ENCODE data around the gene LAMB3.
"Not testable (repeated sequence)": the region's sequence is repeated elsewhere in the genome, so short reads cannot be mapped to it uniquely, and the experiment has no call there.

Gene LAMB3

GRCh38 chr1:209652121-209652735 is at the start of gene LAMB3:
LAMB3 (minus strand) TSS chr1:209652425; CDS start chr1:209650944, 1,481 bp downstream.
- DNase-seq (ENCODE audit: low read depth): no peak

DNA sequence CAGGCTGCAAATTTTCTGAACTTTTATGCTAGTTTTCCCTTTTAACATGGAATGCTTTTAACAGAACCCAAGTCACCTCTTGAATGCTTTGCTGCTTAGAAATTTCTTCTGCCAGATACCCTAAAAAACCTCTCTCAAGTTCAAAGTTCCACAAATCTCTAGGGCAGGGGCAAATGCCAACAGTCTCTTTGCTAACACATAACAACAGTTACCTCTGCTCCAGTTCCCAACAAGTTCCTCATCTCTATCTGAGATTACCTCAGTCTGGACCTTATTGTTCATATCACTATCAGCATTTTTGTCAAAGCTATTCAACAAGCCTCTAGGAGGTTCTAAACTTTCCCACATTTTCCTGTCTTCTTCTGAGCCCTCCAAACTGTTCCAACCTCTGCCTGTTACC is 48.5 kb upstream of the LAMB3 start:
- DNase-seq (ENCODE audit: low read depth): not testable (repeated sequence)

- no peak for DNase-seq (ENCODE audit: low read depth)
Measured at GRCh38 chr1:209697126-209697525, 44.9 kb upstream of the LAMB3 start.

DNA sequence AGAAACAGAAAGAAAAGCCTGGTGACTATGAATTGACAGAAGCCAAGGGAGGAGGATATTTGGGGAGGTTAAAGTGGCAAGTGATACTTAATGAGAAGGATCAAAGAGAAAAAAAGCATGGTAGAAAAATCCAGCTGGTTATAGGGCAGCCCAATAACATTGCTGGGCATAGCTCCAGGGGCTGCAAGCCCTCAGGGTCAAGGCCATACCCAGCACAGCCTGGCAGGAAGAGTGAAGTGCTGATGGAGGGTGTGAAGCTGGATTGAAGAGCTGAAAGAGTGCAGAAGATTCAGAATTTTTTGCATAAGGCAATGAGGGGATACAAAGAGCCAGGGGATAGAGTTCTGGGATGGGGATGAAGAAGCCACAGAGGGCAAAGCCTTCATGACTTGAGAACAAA is 44.4 kb upstream of the LAMB3 start:
- no peak for DNase-seq (ENCODE audit: low read depth)

DNA sequence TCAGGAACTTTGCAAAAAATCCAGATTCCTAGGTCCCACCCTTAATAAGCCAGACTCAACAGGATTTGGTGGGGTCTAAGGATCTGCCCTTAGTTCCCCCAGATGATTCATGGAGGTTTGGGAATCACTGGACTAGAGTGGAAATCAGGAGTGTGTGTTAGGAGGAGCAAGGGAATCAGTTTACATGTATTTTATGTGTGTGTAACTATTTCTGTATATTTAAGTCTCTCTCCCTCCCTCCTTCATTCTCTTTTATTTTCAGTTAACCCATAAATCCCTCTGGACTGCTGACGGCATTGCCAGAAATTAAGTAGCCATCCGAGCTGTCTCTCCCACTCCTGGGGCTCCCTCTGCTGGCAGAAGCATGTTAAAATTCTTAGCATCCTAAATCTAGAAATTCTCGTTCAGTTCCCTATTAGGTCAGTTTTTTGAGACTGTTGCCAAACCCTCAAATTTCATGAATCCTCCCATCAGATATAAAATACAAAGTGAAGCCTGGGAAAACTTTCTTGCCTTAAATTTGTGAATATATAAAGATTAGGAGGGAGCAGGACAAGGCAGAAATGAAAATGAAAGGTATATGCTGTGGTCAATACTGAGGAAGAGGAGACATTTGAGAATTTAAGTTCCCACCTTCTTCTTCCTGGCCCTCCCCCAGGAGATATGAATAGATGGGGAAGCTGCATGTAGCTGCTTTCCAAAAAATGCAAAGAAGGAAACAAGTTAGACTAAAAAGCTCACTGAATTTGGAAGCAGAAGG is 40.7 kb upstream of the LAMB3 start:
- peak; percentile 46 for DNase-seq (ENCODE audit: low read depth)

GRCh38 chr1:209692296-209692695 is 40.1 kb upstream of the LAMB3 start:
- DNase-seq (ENCODE audit: low read depth): no peak

GRCh38 chr1:209691237-209691636 is 39.0 kb upstream of the LAMB3 start:
- DNase-seq (ENCODE audit: low read depth): no peak

GRCh38 chr1:209689477-209689876 is 37.3 kb upstream of the LAMB3 start:
- DNase-seq (ENCODE audit: low read depth): no peak

GRCh38 chr1:209688746-209689234 is 36.6 kb upstream of the LAMB3 start:
- DNase-seq (ENCODE audit: low read depth): no peak

DNA sequence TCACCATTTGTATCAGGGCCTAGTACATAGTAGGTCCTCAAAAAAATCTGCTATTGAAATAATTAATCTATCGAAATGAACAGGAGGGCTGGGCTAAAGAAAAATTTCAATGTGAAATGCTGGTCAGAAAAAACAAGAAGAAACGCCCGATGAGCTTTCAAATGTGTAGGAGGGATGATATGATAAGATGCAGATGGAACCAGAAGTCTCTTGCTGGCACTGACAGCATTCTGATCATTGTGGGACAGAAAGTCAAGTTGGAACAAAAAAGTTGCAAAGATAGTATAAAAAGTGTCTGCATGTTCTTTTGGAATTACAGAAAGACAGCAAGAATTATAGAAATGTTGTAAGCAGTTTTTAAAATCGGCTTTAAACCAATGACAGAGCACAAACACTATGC is 34.1 kb upstream of the LAMB3 start:
- no peak for DNase-seq (ENCODE audit: low read depth)

GRCh38 chr1:209685821-209686220 is 33.6 kb upstream of the LAMB3 start:
- DNase-seq (ENCODE audit: low read depth): no peak

- DNase-seq (ENCODE audit: low read depth): no peak
Measured at GRCh38 chr1:209678981-209679539, 26.8 kb upstream of the LAMB3 start.

GRCh38 chr1:209675565-209676154 is 23.4 kb upstream of the LAMB3 start:
- DNase-seq (ENCODE audit: low read depth): no peak

DNA sequence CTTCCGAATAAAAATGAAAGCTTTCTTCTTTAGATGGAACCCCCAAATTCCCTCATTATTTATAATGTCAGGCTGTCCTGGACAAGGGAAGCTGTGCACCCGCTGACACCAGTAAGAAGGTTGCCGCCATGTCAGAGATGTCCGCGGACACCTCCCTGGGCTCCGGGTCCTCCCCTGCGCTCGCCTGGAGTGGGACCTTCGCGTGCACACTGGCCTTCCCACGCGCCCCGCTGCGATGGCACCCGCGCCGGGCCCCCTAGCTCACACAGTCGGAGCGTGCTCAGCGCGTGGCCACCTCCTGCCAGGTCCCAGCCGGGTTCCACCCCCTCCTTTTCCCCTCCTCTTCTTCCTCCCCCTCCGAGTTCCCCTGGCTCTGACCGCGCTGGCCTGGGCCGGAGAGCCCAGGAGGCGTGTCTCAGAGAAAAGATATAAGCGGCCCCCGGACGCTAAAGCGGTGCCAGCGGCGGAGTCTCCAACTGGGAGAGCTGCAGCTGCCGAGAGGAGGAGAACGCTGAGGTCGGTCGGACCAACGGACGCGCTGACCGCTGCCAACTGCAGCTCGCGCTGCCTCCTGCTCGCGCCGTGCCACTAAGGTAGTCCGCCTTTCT is 22.8 kb upstream of the LAMB3 start, which contains the start of gene G0S2:
Gene G0S2 (plus strand): TSS at position 456 of the 608 bp plus-strand sequence. CDS start 273 bp downstream, outside the sequence.
- DNase-seq (ENCODE audit: low read depth): peak; percentile 19

DNA sequence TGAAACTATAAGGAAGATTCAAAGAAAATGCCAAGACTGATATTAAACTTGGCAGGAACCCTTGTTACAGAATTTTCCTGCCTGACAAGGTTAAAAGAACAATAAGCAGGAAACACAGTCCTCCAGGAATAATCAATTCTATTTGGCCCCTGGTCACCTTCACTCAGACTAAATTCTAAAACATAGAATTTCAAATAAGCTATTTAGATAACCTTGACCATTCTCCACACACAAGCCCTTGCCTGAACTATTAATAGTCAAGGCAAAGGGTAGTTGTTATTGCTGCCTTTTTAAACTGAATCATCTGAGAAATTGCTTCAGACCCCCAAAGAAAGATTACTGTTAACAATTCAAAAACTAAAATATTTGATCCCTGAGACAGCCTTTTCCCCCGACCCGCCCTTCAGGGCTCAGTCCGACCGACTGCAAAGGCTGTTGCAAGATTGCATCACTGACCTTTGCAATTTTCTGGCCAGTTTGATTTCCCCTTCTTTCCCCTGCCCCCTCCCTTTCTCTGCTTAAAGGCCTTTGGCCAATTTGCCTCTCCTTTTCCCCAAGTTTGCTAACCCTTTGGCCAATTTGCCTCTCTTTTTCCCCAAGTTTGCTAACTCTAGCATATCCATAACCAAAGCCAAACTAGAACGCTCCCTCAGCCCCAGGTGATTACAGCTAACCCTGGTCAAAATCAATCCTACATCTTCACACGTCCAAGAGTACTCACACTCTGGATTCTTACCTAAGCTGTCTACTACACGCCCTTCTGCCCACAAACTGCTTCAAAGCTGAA is 21.6 kb upstream of the LAMB3 start:
- no peak for DNase-seq (ENCODE audit: low read depth)

- no peak for DNase-seq (ENCODE audit: low read depth)
Measured at GRCh38 chr1:209672705-209673630, 20.7 kb upstream of the LAMB3 start.

DNA sequence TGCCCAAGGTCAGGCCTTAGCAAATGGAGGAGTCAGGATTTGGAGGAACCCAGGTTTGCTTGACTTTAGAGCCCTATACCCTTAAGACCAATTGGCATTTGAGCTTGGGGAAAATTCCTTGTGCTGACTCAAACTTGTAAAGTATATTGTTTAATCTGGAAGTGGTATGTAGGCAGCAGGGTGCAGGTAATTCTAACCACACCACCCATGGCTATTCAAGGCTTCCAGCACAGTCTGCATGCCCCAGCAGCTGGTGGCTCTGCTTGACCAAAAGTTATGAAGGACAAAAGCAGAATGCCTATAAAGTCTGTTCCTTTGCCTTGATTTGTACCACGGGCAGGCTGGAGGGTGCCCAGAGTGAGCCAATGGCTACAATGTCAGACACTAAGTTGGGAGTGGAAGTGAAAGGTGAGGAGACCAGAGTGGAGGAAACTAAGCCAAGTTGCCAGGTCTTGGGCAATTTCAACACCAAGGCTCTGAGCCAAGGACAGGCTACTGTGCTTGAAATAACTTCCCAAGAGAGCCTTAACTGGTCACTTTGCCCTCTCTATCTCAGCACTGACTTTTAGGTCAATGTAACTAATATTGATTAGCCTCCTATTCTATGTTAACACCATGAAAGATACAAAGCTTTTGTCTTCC is 18.3 kb upstream of the LAMB3 start:
- no peak for DNase-seq (ENCODE audit: low read depth)

- no peak for DNase-seq (ENCODE audit: low read depth)
Measured at GRCh38 chr1:209667708-209668107, 15.5 kb upstream of the LAMB3 start.

DNA sequence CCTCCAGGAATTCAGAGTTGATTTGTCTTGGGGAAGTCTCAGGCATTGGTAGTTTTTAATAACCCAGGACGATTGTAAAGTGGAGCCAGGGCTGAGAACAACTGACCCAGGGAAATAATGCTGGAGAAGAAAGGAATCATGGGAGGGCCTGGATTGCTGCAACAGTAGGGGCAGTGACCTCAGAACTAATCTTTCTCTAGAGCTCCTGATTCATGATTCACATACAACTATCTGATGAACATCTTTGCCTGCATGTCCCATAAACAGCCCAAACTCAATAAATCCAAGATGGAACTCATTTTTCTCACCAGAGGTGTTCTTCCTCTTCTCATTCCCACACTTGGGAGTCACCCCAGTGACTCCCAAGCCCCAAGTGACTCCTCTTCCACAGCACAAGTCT is 14.9 kb upstream of the LAMB3 start:
- no peak for DNase-seq (ENCODE audit: low read depth)

- DNase-seq (ENCODE audit: low read depth): no peak
Measured at GRCh38 chr1:209662879-209663327, 10.7 kb upstream of the LAMB3 start.
